Measurements from ENCODE around the gene UBE2O.

GRCh38 chr17:76420356-76421043 is 32.5 kb downstream of the UBE2O start:
- TF ChIP-seq CTCF (IDR thresholded peaks at IDR 0.05; ENCODE audit: low read depth, low read length): no peak
- no peak for TF ChIP-seq EZH2phosphoT487 (IDR thresholded peaks at IDR 0.05; ENCODE audit: low read depth)
